ENCODE measurements around the gene DAO. TPM values are rescaled to one million over a fixed set of nuclear protein-coding genes. Genes with fewer than 3 reads are reported as not detected.

The DAO gene
- total RNA-seq, 1 experiment from 2014 or later = not detected

DNA sequence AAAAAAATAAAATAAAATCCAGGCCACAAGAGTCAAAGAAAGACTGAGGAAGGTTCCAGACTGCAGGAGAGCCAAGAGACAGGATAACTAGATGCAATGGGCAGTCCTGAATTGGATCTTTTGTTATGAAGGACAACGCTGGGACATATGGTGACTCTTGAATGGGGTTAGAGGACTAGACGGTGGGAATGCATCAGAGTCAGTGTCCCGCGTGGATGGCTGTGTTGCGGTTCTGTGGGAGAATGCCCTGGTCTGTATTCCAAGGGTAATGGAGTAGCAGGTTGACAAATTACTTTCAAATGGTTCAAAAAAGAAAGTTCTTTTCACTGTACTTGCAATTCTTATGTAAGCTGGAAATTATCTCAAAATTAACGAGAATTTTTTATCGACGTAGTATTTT is 42.7 kb upstream of the DAO start:
- Histone ChIP-seq H2BK15ac (ENCODE audit: low read depth, low read length) (no peak overlapping the region), H2BK5ac (ENCODE audit: insufficient read length, low read length) (no peak overlapping the region), H3K79me2 (ENCODE audit: insufficient read depth, low read length) (no peaks in the 10 kb centered on the region), H2BK120ac (ENCODE audit: low read depth, low read length, poor library complexity, severe bottlenecking) (no peak overlapping the region), H2AFZ (ENCODE audit: low read length) (no peak overlapping the region), H3K14ac (ENCODE audit: insufficient read depth, low read length) (no peak overlapping the region), H4K8ac (replicated peaks; ENCODE audit: insufficient read length, low read depth, low read length) (no peak overlapping the region), H2AK5ac (ENCODE audit: insufficient read length, low read length) (no peak overlapping the region), H3K23ac (ENCODE audit: insufficient read length, low read depth, low read length) (no peak overlapping the region), H3K23me2 (ENCODE audit: insufficient read length, low read depth, low read length, poor library complexity, severe bottlenecking) (no peaks in the 10 kb centered on the region), H3K4ac (ENCODE audit: low read depth, low read length) (no peak overlapping the region), H3T11ph (ENCODE audit: low read length) (no peak overlapping the region), H3K79me1 (ENCODE audit: insufficient read depth, low read depth, low read length, poor library complexity, severe bottlenecking) (no peaks in the 10 kb centered on the region), H3K9ac (ENCODE audit: extremely low read depth, insufficient read length, low read length) (no peak overlapping the region), H3K27me3 (ENCODE audit: insufficient read depth, low read length) (no peaks in the 10 kb centered on the region), H4K20me1 (ENCODE audit: control insufficient read depth, insufficient read depth, insufficient read length) (no peaks in the 10 kb centered on the region), H3K9me3 (ENCODE audit: control insufficient read depth, low read depth, low read length) (no peaks in the 10 kb centered on the region), H3K4me2 (ENCODE audit: insufficient read depth, insufficient read length, low read length) (no peak overlapping the region), H3K4me1 (ENCODE audit: insufficient read depth, low read length) (peaks cover 7% of the 10 kb centered on the region; the same call in 1 of the 2 replicates), H4K5ac (ENCODE audit: insufficient read length, low read depth, low read length) (no peak overlapping the region), H2BK20ac (ENCODE audit: low read depth, low read length, poor library complexity, severe bottlenecking) (no peak overlapping the region), H4K91ac (ENCODE audit: insufficient read length, low read depth, low read length) (no peak overlapping the region), H3K56ac (ENCODE audit: insufficient read length, low read depth, low read length) (no peak overlapping the region), H3K27ac (ENCODE audit: insufficient read length, low read depth, low read length) (no peak overlapping the region), H2BK12ac (ENCODE audit: insufficient read length, low read depth, low read length) (no peak overlapping the region), H3K18ac (ENCODE audit: insufficient read length, low read depth, low read length) (no peak overlapping the region)
- 100% methylated on average over 2 of the region's 8 CpGs for WGBS (ENCODE audit: extremely low coverage, insufficient read length, low lambda C conversion rate)
- Mint-ChIP-seq H3K36me3 (ENCODE audit: insufficient read depth in 1 of 3, low read depth in 3 of 3) (peaks cover 4 to 26% (median 8%) of the 10 kb centered on the region in 3 experiments; a peak in 6 of 7 replicates), H3K4me1 (peaks cover 25 to 46% of the 10 kb centered on the region in 2 experiments), H3K27me3 (ENCODE audit: low read depth) (no peaks in the 10 kb centered on the region), H3K9me3 (no peaks in the 10 kb centered on the region), H3K4me3 (no peak overlapping the region), H3K27ac (peak overlapping the region in 2 of 3 experiments; percentile 44 to 51; a peak in 4 of 7 replicates)
- TF ChIP-seq, protein P1, sequence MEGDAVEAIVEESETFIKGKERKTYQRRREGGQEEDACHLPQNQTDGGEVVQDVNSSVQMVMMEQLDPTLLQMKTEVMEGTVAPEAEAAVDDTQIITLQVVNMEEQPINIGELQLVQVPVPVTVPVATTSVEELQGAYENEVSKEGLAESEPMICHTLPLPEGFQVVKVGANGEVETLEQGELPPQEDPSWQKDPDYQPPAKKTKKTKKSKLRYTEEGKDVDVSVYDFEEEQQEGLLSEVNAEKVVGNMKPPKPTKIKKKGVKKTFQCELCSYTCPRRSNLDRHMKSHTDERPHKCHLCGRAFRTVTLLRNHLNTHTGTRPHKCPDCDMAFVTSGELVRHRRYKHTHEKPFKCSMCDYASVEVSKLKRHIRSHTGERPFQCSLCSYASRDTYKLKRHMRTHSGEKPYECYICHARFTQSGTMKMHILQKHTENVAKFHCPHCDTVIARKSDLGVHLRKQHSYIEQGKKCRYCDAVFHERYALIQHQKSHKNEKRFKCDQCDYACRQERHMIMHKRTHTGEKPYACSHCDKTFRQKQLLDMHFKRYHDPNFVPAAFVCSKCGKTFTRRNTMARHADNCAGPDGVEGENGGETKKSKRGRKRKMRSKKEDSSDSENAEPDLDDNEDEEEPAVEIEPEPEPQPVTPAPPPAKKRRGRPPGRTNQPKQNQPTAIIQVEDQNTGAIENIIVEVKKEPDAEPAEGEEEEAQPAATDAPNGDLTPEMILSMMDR (conservative IDR thresholded peaks at IDR 0.05) = no peak
- DNase-seq = no peak

All from H9 (cell line).